Aorta (tissue), 5 donors: ENCODE measurements around the gene FAM117B. TPM values are rescaled to one million over a fixed set of nuclear protein-coding genes. Genes with fewer than 3 reads are reported as not detected.

Experiments used
- ATAC-seq: fragments of 200-7000 bp; cut with Tn5 transposase; one replicate; pipeline ENCODE4 v1.9.1; 2022; ENCODE audit warnings: moderate library complexity; ENCODE audit not compliant: low FRiP score
- DNase-seq, 2 donors: peaks; one replicate each; pipeline ENCODE4 v3.0.0-alpha.2; 2020
- H3K27ac ChIP-seq, 2 donors: one replicate each; pipeline ENCODE4 v1.5.1; 2013; ENCODE audit warnings: low read length in 2 of 2, mild to moderate bottlenecking in 2 of 2, moderate library complexity in 2 of 2, control low read depth in 1 of 2, inconsistent platforms in 1 of 2, low read depth in 1 of 2
- H3K27me3 ChIP-seq, 2 donors: one replicate each; pipeline ENCODE4 v1.6.1; 2013; ENCODE audit warnings: control low read depth in 1 of 2, low read length in 1 of 2, mild to moderate bottlenecking in 1 of 2, moderate library complexity in 1 of 2; ENCODE audit not compliant: insufficient read depth in 2 of 2, control insufficient read depth in 1 of 2
- H3K36me3 ChIP-seq, 2 donors: one replicate each; pipeline ENCODE4 v1.6.1; 2013; ENCODE audit warnings: control low read depth in 1 of 2, low read length in 1 of 2, mild to moderate bottlenecking in 1 of 2; ENCODE audit not compliant: insufficient read depth in 2 of 2, control insufficient read depth in 1 of 2
- H3K4me1 ChIP-seq, 2 donors: one replicate each; pipeline ENCODE4 v1.6.1; 2013; ENCODE audit warnings: low read length in 2 of 2, control low read depth in 1 of 2, mild to moderate bottlenecking in 1 of 2, moderate library complexity in 1 of 2; ENCODE audit not compliant: insufficient read depth in 2 of 2, control insufficient read depth in 1 of 2
- H3K4me3 ChIP-seq, 2 donors: one replicate each; pipeline ENCODE4 v1.5.1; 2013; ENCODE audit warnings: low read length in 2 of 2, control low read depth in 1 of 2, mild to moderate bottlenecking in 1 of 2
- H3K9me3 ChIP-seq: one replicate; pipeline ENCODE4 v1.6.1; 2013; ENCODE audit warnings: mild to moderate bottlenecking, low read length; ENCODE audit not compliant: control insufficient read depth
- WGBS, 2 donors: extraction: QIAGEN DNeasy Blood & Tissue Kit; methylation state at CpG; one replicate each; pipeline ENCODE4 v1.1.7; 2013; 5-methylcytosine and 5-hydroxymethylcytosine counted together
- intact Hi-C, 2 donors: fragments of 100-400 bp; cut with DNase I; formaldehyde crosslinking; loops; one replicate each; pipeline versions ENCODE4 v1.14.2 to v1.15.0; 2022
- polyA plus RNA-seq, 2 donors: library from polyadenylated mRNA; stranded (reverse); fragments of 200-250 nt; gene quantifications; one replicate each; pipeline ENCODE4 v1.2.3, GENCODE V29; 2013
- total RNA-seq, 2 donors: library from RNA; stranded (reverse); fragmentation: NEBNext Ultra II Directional; extraction: Animal tissue kit (Norgen Biotek cat#: 25700); gene quantifications; one replicate each; pipeline ENCODE4 v1.2.1, GENCODE V29; 2021
- donor health status: healthy with polysubstance abuse.
- donor health status: Bipolar disorder and iron deficiency.
- donor health status: DM: no; HTN: no; CAD: no.
- donor health status: DM: no; HTN: no; CAD: no.
- donor health status: DM: yes; HTN: yes; CAD: no.

Gene FAM117B
- total and polyA plus RNA-seq, 4 donors = 2.5 to 8.4 (median 3.4) TPM

- ATAC-seq = no peak
- 37 to 44% methylated on average over 2 of the region's 2 CpGs for WGBS, 2 donors
Measured at GRCh38 chr2:202720226-202720625, 85.5 kb downstream of the FAM117B start.

GRCh38 chr2:202721621-202722020, 86.9 kb downstream of the FAM117B start:
- Histone ChIP-seq H3K4me3 (no peak overlapping the region), H3K36me3 (no peaks in the 10 kb centered on the region), H3K9me3 (peaks cover 5% of the 10 kb centered on the region), H3K4me1 (no peaks in the 10 kb centered on the region), H3K27ac (no peak overlapping the region), H3K27me3 (no peaks in the 10 kb centered on the region)
- no peak for DNase-seq
- WGBS, 2 donors = 76% methylated on average over 3 of the region's 3 CpGs
- intact Hi-C loops = no loop called here
- ATAC-seq = no peak

More at GRCh38 chr2:202720226-202720625, 85.5 kb downstream of the FAM117B start:
- DNase-seq = no peak
- Histone ChIP-seq H3K27me3 (no peaks in the 10 kb centered on the region), H3K9me3 (peaks cover 5% of the 10 kb centered on the region), H3K36me3 (no peaks in the 10 kb centered on the region), H3K4me3 (no peak overlapping the region), H3K4me1 (no peaks in the 10 kb centered on the region), H3K27ac (no peak overlapping the region)
- intact Hi-C loops = no loop called here

- 99 to 100% methylated on average over 3 to 5 of the region's 5 CpGs for WGBS, 2 donors
- ATAC-seq (no peak), DNase-seq (no peak)
- Histone ChIP-seq H3K4me3 (no peak overlapping the region), H3K36me3 (no peaks in the 10 kb centered on the region), H3K4me1 (no peaks in the 10 kb centered on the region), H3K27me3 (no peaks in the 10 kb centered on the region), H3K9me3 (no peaks in the 10 kb centered on the region), H3K27ac (no peak overlapping the region)
- intact Hi-C loops = no loop called here
Measured at GRCh38 chr2:202723746-202724145, 89.0 kb downstream of the FAM117B start.

GRCh38 chr2:202726070-202726469, 91.3 kb downstream of the FAM117B start:
- ATAC-seq (no peak), DNase-seq (no peak)
- 81 to 86% methylated on average over 3 of the region's 3 CpGs for WGBS, 2 donors
- no peaks in the 10 kb centered on the region for H3K36me3 ChIP-seq
- intact Hi-C loops = no loop called here
- H3K27me3 ChIP-seq = no peaks in the 10 kb centered on the region
- H3K4me1 ChIP-seq = no peaks in the 10 kb centered on the region
- no peak overlapping the region for H3K4me3 ChIP-seq
- H3K9me3 ChIP-seq = no peaks in the 10 kb centered on the region
- no peak overlapping the region for H3K27ac ChIP-seq

- 92 to 93% methylated on average over 1 of the region's 1 CpG for WGBS, 2 donors
- Histone ChIP-seq H3K4me1 (no peaks in the 10 kb centered on the region), H3K27me3 (no peaks in the 10 kb centered on the region), H3K4me3 (no peak overlapping the region), H3K36me3 (no peaks in the 10 kb centered on the region), H3K27ac (no peak overlapping the region), H3K9me3 (no peaks in the 10 kb centered on the region)
- ATAC-seq (no peak), DNase-seq (no peak)
- intact Hi-C loops = no loop called here
Measured at GRCh38 chr2:202736826-202737225, 102.1 kb downstream of the FAM117B start.

GRCh38 chr2:202743613-202744012, 108.8 kb downstream of the FAM117B start:
- no peak for ATAC-seq
- H3K4me3 ChIP-seq = no peak overlapping the region
- DNase-seq = no peak
- intact Hi-C loops = no loop called here
- H3K36me3 ChIP-seq = no peaks in the 10 kb centered on the region
- 97% methylated on average over 1 of the region's 1 CpG for WGBS, 2 donors
- H3K9me3 ChIP-seq = peaks cover 2% of the 10 kb centered on the region
- H3K27me3 ChIP-seq = no peaks in the 10 kb centered on the region
- no peak overlapping the region for H3K27ac ChIP-seq
- no peaks in the 10 kb centered on the region for H3K4me1 ChIP-seq

- DNase-seq (no peak), ATAC-seq (no peak)
Measured at GRCh38 chr2:202749477-202749876, 114.7 kb downstream of the FAM117B start.

GRCh38 chr2:202750763-202751427, 116.1 kb downstream of the FAM117B start:
- no peaks in the 10 kb centered on the region for H3K4me1 ChIP-seq
- intact Hi-C loops = no loop called here
- no peak overlapping the region for H3K4me3 ChIP-seq
- no peaks in the 10 kb centered on the region for H3K36me3 ChIP-seq
- no peak overlapping the region for H3K27ac ChIP-seq
- DNase-seq (no peak), ATAC-seq (no peak)
- no peaks in the 10 kb centered on the region for H3K27me3 ChIP-seq
- no peaks in the 10 kb centered on the region for H3K9me3 ChIP-seq
- WGBS, 2 donors = 91 to 98% methylated on average over 3 of the region's 3 CpGs

More at GRCh38 chr2:202749477-202749876, 114.7 kb downstream of the FAM117B start:
- Histone ChIP-seq H3K36me3 (no peaks in the 10 kb centered on the region), H3K27ac (no peak overlapping the region), H3K27me3 (no peaks in the 10 kb centered on the region), H3K9me3 (no peaks in the 10 kb centered on the region), H3K4me1 (no peaks in the 10 kb centered on the region), H3K4me3 (no peak overlapping the region)
- intact Hi-C loops = no loop called here
- WGBS, 2 donors = 75 to 77% methylated on average over 2 of the region's 2 CpGs

GRCh38 chr2:202752071-202752470, 117.3 kb downstream of the FAM117B start:
- intact Hi-C loops = no loop called here
- Histone ChIP-seq H3K4me1 (no peaks in the 10 kb centered on the region), H3K4me3 (no peak overlapping the region), H3K9me3 (no peaks in the 10 kb centered on the region), H3K27me3 (no peaks in the 10 kb centered on the region), H3K27ac (no peak overlapping the region), H3K36me3 (no peaks in the 10 kb centered on the region)
- 72 to 85% methylated on average over 2 of the region's 2 CpGs for WGBS, 2 donors
- DNase-seq (no peak), ATAC-seq (no peak)
